ENCODE data around the gene CEBPE. TPM values are rescaled to one million over a fixed set of nuclear protein-coding genes. Genes with fewer than 3 reads are reported as not detected.
A peak's percentile ranks its signal among the peaks of the same experiment; 100 is the strongest.

The CEBPE gene
- total RNA-seq (2021; fragmentation: NEBNext Ultra II Directional; extraction: Animal tissue kit (Norgen Biotek cat#: 25700)), result not detected
- long read RNA-seq, result 0 reads

GRCh38 chr14:23118506-23119362, at the start of gene CEBPE:
TSS of gene CEBPE (minus strand) at chr14:23119255. CDS start at chr14:23119091, 164 bp downstream.
- H3K4me3 Mint-ChIP-seq, result no peak within 1 kb of the TSS
- peak within 1 kb of the TSS; percentile 19; the same call in 1 of the 2 replicates for H3K27ac Mint-ChIP-seq
- no peak for DNase-seq
- no peaks in the 10 kb centered on the region for H3K9me3 Mint-ChIP-seq
- H3K4me1 Mint-ChIP-seq (ENCODE audit: low read depth), result peaks cover 67% of the 10 kb centered on the region
- no peaks in the 10 kb centered on the region for H3K36me3 Mint-ChIP-seq (ENCODE audit: low read depth)
- peaks cover 2% of the 10 kb centered on the region; the same call in 1 of the 2 replicates for H3K27me3 Mint-ChIP-seq (ENCODE audit: insufficient read depth)
- TF ChIP-seq CTCF (IDR thresholded peaks at IDR 0.05), result no peak

GRCh38 chr14:23168246-23168645, 49.2 kb upstream of the CEBPE start:
- no peaks in the 10 kb centered on the region; the same call in none of the 2 replicates for H3K27me3 Mint-ChIP-seq (ENCODE audit: insufficient read depth)
- peaks cover 63% of the 10 kb centered on the region for H3K4me1 Mint-ChIP-seq (ENCODE audit: low read depth)
- no peak overlapping the region for H3K27ac Mint-ChIP-seq
- TF ChIP-seq CTCF (IDR thresholded peaks at IDR 0.05), result no peak
- H3K4me3 Mint-ChIP-seq, result no peak overlapping the region
- H3K9me3 Mint-ChIP-seq, result no peaks in the 10 kb centered on the region
- no peaks in the 10 kb centered on the region for H3K36me3 Mint-ChIP-seq (ENCODE audit: low read depth)
- DNase-seq, result no peak

- Mint-ChIP-seq H3K27ac (no peak overlapping the region), H3K36me3 (ENCODE audit: low read depth) (no peaks in the 10 kb centered on the region), H3K27me3 (ENCODE audit: insufficient read depth) (no peaks in the 10 kb centered on the region; the same call in none of the 2 replicates), H3K9me3 (no peaks in the 10 kb centered on the region), H3K4me3 (no peak overlapping the region), H3K4me1 (ENCODE audit: low read depth) (peaks cover 53% of the 10 kb centered on the region)
- DNase-seq, result no peak
- no peak for TF ChIP-seq CTCF (IDR thresholded peaks at IDR 0.05)
Measured at GRCh38 chr14:23167116-23167847, 48.2 kb upstream of the CEBPE start.

- peaks cover 43% of the 10 kb centered on the region for H3K4me1 Mint-ChIP-seq (ENCODE audit: low read depth)
- no peaks in the 10 kb centered on the region for H3K36me3 Mint-ChIP-seq (ENCODE audit: low read depth)
- no peaks in the 10 kb centered on the region; the same call in 1 of the 2 replicates for H3K27me3 Mint-ChIP-seq (ENCODE audit: insufficient read depth)
Measured at GRCh38 chr14:23164949-23165348, 45.9 kb upstream of the CEBPE start.

More at GRCh38 chr14:23164949-23165348, 45.9 kb upstream of the CEBPE start:
- H3K4me3 Mint-ChIP-seq, result no peak overlapping the region
- DNase-seq, result no peak
- no peak overlapping the region for H3K27ac Mint-ChIP-seq
- no peak for TF ChIP-seq CTCF (IDR thresholded peaks at IDR 0.05)
- no peaks in the 10 kb centered on the region for H3K9me3 Mint-ChIP-seq

Measured in HFFc6 (cell line).